GM19328 (cell line): ENCODE measurements around the gene OSTF1.
A peak's percentile ranks its signal among the peaks of the same experiment; 100 is the strongest.

ENCODE experiments used
- ATAC-seq: cut with Tn5 transposase; IDR thresholded peaks from one replicate; pipeline ENCODE4 v1.9.1; 2021; ENCODE audit warnings: mild to moderate bottlenecking, moderate library complexity; ENCODE audit not compliant: unreplicated experiment

OSTF1 gene, protein sequence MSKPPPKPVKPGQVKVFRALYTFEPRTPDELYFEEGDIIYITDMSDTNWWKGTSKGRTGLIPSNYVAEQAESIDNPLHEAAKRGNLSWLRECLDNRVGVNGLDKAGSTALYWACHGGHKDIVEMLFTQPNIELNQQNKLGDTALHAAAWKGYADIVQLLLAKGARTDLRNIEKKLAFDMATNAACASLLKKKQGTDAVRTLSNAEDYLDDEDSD

DNA sequence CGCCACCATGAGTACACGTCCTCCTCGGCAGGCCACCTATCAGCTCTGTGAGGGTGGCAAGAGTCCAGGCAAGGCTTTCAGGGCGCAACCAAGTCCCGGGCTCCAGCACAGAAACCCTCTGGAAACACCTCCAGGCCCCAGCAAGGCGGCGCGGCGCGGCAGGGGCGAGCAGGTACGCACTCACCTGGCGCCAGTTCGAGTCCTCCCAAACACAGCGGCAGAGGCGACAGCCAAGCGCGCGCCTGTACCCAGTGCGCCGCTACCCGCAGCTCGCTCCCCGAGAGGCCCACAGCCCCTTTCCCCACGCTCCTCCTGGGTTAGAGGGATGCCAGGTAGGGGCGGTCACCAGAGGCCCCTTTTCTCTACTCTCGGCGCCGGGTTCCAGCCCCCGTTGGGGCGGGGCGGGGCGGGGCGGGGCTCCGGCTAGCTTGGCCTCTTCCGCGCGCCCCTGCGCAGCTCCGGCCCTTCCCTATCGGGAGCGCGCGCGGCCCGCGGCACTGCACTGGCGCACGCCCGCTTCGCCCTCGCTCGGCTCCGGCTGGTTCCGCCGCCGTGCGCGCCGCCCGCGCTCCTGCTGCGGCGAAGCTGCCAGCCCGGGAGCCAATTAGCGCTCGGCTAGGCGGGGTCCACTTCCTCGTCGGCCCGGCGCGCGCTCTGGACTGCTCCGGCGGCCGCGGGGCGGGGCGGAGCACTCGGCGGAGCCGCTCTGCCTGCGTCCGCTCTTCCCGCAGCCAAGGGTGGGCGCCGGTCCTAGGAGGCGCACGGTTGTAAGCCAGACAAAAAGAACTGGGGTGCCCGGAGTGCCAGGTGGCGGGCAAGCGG lies at the start of gene OSTF1, which contains the start of gene NMRK1:
Gene OSTF1, plus strand, starts transcription at position 691 of the 822 bp plus-strand sequence. CDS start 179 bp downstream, outside the sequence.
Gene NMRK1, minus strand, starts transcription at position 332 of the 822 bp plus-strand sequence. CDS start 5,040 bp downstream, outside the sequence.
- ATAC-seq = peak; percentile 84

DNA sequence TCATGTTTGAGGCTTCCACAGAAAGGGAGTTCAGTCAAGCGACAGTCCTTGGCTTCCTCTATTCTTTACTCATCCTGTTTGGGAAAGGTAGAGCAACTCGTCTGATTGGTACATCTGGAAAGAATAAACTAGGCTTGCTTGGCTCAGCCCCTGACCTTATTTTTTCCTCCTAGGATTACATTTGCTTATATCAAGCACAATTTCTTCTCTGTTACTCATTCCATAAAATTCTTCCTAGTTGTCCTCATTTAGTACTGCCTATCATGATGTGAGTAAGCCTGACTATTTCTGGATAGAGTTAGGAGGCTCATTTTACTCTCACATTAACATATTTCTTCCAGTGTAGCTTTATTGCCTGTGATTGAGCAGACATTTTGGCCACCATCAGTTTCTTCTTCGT lies 49.3 kb upstream of the OSTF1 start:
- ATAC-seq = no peak

DNA sequence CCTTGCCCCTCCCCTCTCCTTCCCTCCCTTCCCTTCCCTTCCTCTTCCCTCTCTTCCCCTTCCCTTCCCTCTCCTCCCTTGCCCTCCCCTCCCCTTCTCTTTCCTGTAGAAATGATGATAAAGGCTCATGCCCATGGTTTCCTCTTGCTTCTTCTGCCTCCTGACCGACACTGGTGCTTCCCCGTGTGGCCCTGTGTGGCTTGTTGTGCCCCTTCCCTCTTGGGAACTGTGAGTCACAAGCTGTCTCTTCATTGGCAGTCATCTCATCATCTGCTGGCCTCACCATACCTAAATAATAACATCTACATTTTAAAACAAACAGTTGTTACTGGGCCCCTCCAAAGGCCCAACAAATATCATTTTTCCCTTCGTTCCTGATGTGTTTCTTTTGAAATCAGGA lies 48.5 kb upstream of the OSTF1 start:
- no peak for ATAC-seq

DNA sequence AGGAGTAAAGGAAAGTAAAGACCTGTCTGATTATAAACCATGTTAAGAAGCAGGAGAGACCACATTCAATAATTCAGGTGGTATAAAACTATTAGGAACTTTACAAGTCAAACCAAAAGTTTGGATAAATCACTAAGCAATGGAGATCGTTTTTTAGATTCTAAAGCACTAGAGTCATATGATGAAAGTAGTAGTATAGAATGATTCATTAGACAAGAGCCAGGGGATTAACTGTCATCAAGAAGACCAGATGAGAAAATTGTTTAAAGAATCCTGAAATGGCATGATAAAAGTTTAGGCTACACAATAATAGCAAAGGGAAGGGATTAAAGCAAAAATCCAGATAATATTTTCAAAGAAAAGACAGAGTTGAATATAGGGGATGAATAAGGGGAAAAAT lies 47.3 kb upstream of the OSTF1 start:
- ATAC-seq = no peak

DNA sequence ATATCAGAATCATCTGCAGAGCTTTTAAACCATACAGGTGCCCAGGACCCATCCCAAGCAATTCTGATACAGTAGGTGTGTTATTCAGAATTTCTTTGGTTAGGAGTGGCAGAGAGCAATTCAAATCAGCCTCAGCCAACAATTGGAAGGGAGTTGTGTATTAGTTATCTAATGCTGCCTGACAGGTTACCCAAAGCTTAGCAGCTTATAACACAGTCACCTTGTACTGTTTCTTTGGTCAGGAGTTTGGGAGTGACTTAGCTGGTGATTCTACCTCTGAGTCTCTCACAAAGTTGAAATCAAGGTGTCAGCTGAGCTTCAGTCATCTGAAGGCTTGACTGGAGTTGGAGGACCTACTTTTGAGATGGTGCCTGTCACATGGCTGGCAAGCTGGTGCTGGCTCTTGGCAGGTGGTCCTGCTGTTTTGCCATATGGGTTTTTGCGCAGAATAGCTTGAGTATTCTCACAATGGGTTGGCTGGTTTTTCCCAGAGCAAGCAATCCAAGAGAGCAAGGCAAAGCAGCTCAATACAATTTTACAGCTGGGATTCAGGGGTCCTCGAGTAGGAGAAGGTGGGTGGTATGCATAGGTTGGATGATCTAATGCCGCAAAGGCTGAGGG lies 41.5 kb upstream of the OSTF1 start:
- ATAC-seq = no peak

DNA sequence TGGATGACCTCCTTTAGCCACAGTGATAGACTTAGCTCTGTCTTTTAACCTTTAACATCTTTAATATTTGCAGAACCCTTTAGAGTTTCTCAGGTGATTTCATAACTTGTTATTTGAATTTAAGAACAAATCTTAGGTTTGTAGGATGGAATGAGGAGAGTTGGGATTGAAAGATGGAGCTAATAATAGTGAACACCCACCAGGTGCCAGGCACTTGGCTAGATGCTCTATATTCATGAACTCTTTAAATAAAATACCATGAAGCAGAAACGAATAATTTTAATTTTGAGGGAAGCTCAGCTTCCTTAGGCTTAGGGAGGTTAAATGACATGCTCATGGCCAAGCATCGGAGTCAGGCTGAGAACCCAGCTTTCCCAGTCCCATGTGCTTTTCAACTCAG lies 40.8 kb upstream of the OSTF1 start:
- ATAC-seq = no peak

DNA sequence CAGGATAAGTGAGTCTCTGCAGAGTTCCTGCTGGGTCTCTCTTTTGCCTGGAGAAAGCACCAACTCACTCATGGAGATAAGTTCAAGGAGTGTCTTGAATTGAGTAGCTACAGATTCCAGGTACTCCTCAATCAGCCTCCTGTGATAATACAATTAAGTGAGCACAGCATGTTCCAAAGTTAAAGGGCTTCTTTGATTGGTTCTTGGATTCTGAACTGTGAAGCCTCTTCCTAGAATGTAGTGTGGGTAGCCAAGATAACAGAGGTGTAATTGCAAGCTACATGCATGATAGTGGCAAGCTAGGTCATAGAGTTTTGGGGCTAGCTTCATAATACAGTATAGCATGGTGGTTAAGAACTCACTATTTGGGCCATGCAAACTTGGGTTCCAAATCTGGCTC lies 37.0 kb upstream of the OSTF1 start:
- no peak for ATAC-seq

DNA sequence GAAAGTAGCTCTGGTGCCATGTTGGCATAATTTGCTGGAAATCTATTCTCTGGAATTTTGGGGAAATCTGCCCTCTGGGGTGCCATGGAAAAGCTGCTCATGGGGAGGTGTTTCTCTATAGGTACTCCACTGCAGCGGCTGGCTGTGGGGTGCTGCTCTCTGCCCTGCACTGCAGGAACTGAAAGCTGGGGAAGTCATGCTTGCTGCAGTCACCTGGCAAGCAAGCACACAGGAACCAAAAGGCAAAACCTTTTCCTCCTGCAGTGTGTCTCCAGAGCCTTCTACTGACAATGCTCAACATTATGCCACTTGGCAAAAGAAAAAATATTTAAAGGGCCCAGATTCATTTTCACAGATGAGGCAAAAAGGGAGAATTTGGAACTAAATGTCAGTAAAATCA lies 34.4 kb upstream of the OSTF1 start:
- ATAC-seq = peak; percentile 93

DNA sequence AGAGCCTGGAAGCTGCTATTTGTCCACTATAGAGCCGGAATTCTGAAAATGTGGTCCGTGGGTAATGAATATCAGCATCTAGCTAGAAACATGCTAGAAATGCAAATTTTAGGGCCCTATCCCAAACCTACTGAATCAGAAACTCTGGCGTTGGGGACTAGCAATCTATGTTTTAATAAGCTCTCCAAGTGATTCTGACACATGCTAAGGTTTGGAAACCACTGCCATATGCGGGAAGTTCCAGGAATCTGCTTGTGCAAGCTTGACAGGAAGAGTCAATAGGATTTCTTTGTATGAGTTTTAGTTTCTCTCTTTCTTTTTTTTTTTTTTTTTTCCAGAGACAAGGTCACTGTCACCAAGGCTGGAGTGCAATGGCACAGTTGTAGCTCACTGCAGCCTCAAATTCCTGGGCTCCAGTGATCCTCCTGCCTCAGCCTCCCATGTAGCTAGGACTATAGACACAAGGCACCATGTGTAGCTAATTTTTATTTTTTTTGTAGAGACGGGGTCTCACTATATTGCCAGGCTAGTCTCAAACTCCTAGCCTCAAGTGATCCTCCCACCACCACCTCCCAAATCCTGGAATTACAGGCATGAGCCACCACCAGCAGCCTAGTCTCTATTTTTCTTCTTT lies 33.8 kb upstream of the OSTF1 start:
- ATAC-seq = no peak

DNA sequence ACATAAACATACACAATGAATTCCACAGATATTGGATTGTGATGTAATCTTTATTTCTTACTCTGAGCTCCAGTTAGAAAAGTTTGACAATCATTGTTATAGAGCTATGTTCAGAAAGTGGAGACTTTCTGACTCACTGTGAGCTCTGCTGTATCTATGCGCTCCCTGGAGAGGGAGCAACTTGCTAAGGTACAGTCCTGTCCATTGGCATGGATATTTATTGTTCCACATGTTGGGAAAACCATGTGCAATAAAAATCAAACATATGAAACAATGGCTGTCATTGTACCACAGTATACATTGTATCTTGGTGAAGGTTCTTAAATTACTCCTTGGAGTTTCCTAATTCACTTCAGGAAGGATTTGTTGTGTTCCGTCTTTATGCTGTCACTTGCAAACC lies 27.1 kb upstream of the OSTF1 start:
- no peak for ATAC-seq

DNA sequence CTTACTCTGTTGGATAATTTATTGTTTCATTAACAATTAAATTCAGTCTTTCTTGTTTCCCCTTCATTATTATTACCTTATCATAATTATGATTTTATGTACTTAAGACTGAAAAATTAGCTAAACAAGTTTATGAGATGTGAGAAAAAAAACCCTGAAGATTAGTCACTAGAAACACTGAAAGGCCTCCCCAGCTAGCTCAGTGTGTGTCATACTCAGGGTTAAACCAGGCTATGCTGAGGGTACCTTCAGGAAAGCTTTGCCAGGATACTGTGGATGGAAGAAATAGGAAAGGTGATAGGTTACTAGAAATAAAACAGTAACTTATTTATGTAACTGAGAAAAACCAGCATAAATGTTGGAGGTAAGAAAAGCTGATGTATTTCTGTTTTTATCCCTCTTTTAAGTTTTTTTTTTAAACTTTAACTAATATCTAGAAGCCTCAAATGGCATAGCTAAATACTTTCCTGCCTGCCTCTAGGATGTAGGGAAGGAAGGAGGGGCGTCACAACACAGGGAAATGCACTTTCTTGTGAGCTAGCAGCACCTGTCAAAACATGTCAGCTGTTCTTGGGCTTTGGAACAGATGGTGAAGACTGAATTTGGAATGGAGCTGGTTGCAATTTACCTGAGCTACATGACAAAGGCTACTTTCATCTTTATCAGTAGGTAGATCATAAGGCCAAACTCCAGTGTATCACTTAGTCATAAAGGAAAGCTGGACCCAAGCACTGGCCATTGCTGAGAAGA lies 24.6 kb upstream of the OSTF1 start:
- ATAC-seq = no peak

DNA sequence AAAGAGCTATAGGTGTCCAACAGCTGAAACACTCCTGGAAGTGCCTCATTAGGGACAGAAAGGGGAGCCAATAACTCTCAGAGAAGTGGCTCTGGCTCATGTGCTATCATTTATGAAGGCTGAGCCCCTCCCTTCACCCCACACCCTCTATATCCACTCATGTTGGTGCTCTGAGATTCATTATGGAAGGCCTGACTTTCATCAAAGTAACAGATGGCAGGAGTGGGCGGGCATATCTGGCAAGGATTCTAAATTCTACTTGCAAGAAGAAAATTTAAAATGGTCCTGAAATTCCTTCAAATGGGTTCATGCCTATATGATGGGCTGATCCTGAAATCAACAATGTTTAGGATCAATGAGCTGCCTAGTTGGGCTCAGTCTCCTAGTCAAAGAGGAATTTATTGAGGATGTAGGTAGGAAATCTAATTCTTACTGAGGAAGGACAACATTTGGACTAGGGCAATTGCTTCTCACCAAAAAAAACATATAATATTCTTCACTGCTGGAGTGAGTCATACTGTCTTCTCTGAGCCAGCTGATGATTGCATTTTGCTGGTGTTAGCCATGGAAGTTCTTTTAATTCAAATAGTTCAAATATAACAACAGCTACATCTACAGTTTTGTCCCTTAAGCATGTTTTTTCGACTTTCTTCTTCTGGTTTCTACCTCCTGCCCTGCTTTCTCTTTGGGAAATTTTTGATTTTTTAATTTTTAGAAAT lies 23.8 kb upstream of the OSTF1 start:
- no peak for ATAC-seq

DNA sequence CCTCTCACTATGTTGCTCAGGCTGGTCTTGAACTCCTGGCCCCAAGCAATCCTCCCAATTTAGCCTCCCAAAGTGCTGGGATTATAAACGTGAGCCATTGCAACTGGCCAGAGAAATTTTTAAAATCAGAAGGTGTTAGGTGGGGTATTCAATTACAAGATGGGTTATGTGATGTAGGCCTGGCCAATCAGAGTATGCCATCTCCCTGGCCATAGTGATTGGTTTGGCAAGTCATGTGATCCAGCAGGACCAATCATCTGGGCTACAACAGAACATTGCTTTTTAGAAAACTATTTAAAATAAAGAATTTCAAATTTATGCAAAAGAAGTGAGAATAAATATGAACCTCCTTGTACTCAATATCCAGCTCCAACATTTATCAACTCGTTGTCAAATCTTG lies 22.8 kb upstream of the OSTF1 start:
- no peak for ATAC-seq

DNA sequence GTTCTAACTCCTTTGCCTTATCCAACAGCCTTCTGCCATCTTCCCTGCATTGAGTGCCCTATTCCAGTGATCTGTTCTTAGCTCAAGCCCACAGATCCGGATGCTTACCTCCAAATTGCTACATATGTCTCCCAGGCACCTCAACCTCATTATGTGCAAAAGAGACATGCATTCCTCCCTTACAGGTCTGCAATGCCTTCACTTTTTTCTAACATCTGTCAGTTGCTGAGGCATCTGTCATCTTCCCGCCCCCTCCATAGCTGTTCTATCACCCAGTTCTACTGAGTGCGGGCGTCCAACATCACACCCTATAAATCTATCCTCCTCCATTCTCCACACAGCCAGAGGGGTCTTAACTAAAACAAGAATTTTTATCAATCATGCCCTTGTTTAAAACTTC lies 20.4 kb upstream of the OSTF1 start:
- ATAC-seq = no peak

DNA sequence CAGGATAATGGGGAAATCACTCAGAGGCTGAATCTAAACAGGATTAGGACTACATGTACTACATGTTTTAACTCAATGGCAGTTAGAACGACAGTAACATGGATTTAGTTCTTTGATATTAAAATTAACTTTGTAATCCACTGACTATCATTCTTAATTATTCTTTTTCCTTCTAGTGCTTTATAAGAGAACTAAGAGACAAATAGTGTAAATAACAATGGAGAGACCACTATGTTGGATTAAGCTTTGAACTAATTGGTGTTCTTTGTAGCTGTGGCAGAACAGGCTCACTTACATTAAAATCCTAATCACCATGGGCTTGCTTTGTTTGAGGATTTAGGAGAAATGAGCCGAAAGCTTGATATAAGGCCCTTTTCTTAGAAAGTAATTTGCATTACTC lies 19.1 kb upstream of the OSTF1 start:
- no peak for ATAC-seq

DNA sequence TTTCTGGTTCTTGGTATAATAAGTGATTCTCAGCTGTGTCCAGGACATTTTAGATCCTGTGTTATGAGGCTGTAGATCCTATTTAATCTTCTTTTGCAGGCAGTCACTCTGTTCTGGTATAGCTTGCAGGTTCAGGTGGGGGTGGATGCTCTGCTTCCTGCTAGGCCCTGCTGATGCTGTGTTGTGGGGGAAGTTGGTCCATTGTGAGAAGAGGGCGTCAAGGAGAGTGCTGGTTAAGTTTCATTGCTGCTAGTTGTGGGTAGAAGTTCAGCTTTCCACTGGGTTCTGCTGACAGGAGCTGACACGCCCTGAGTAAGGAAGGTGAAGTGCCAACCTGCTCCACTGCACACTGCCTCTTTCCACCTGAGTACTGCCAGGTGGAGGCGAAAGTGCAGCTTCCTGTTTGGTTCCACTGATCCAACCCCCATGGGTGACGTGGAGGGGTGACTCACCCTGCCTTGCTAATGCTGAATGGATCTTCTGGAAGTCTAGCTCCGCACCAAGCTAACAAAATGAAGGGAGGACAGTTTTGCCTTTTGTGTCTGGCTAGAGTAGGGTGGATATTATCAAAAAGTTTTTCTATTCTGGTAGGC lies 16.7 kb upstream of the OSTF1 start:
- ATAC-seq = no peak

DNA sequence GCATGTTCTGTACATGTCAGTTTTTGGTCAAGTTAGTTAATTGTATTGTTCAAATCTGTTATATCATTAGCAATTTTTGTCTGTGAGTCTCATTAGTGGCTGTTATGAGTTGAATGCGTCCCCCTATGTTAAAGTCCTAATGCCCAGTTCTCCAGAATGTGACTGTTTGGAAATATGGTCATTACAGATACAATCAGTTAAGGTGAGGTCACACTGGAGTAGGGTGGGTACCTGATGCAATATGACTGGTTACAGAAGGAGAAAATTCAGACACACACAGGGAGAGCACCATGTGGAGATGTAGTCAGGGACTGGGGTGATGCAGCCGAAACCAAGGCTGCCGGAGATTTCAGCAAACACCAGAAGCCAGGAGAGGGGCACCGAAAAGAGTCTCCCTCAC lies 15.4 kb upstream of the OSTF1 start:
- ATAC-seq = no peak

DNA sequence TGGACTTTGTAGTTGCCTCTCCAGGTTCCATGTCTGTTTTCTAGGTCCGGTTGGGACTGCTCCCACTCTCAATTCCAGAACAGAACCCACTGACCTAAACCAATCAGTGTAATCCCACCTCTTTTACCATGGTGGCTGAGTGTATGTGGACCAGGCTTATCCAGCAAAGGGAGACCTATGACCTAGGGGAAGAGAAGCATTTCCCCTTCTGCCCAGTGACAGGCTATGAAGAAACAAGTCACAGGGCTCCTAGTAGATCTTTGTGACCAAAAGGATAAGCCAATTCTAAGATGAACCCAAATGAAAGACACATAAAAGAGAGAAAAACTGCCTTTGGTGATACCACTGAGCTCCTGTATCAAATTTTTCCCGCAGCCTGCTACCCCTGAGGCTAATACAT lies 6.7 kb upstream of the OSTF1 start:
- ATAC-seq = no peak

DNA sequence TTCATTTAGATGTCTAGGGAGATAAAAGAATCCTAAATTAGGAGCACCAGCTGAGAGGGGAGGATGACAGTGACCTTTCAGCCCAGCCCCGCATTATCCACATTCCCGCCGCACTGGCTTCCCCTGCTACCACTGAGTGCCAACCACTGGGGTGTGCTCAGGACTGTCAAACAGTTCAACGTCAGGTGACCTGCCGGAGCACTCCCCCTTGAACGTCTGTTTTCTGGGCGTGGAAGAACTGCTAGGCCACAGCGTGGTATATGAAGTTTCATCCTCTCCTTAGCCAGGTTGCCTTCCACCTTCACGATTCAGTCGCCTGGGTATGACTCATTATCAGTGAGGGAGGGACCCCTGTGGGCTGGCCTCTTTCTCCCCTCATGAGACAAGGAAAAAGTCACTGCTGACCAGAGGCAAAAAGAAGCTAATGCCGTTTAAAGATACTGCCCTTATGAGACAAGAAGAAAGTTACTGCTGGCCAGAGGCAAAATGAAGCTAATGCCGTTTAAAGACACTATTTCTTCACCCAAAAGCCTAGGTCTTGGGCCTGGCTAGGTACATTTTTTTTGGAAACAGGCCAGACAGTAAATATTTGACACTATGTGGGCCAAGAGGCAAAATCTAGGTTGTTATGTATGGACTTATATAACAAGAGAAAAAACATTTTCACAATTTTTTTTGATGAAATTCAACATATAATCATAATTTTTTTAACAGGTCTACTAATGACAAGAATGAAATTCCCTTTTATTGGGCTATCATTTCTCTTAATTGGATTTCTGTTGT lies 4.9 kb upstream of the OSTF1 start:
- no peak for ATAC-seq
